Parathyroid adenoma (tissue), 2 donors: ENCODE data around the gene GRID1.

Experiments
- H2AFZ ChIP-seq: fragments of 300-600 bp; sonication (generic); one replicate; pipeline ENCODE4 v1.7.0; 2017; ENCODE audit warnings: antibody characterized with exemption, mild to moderate bottlenecking
- H3K27ac ChIP-seq: fragments of 300-600 bp; sonication (generic); one replicate; pipeline ENCODE4 v1.7.0; 2017
- H3K27me3 ChIP-seq: fragments of 300-600 bp; sonication (generic); one replicate; pipeline ENCODE4 v1.7.0; 2017; ENCODE audit warnings: low read length; ENCODE audit not compliant: control insufficient read depth, insufficient read depth
- H3K36me3 ChIP-seq: fragments of 300-600 bp; sonication (generic); one replicate; pipeline ENCODE4 v1.7.0; 2017; ENCODE audit warnings: low read length; ENCODE audit not compliant: control insufficient read depth, insufficient read depth
- H3K4me1 ChIP-seq: fragments of 300-600 bp; sonication (generic); one replicate; pipeline ENCODE4 v1.7.0; 2017; ENCODE audit warnings: control low read depth
- H3K4me2 ChIP-seq: fragments of 300-600 bp; sonication (generic); one replicate; pipeline ENCODE4 v1.7.0; 2017; ENCODE audit warnings: low read length
- H3K4me3 ChIP-seq: fragments of 300-600 bp; sonication (generic); one replicate; pipeline ENCODE4 v1.7.0; 2017; ENCODE audit warnings: low read depth, low read length
- H3K79me2 ChIP-seq: fragments of 300-600 bp; sonication (generic); one replicate; pipeline ENCODE4 v1.7.0; 2017; ENCODE audit warnings: control low read depth
- H3K9ac ChIP-seq: fragments of 300-600 bp; sonication (generic); one replicate; pipeline ENCODE4 v1.7.0; 2017; ENCODE audit warnings: mild to moderate bottlenecking
- H3K9me3 ChIP-seq: fragments of 300-600 bp; sonication (generic); one replicate; pipeline ENCODE4 v1.7.0; 2017; ENCODE audit warnings: low read length; ENCODE audit not compliant: control insufficient read depth
- TF ChIP-seq, protein P1 (sequence below): fragments of 300-600 bp; sonication (generic); IDR thresholded peaks from one replicate; pipeline ENCODE4 v1.7.0; 2017; ENCODE audit warnings: antibody characterized with exemption, mild to moderate bottlenecking
- donor health status: primary hyperparathyroidism.

Gene GRID1

DNA sequence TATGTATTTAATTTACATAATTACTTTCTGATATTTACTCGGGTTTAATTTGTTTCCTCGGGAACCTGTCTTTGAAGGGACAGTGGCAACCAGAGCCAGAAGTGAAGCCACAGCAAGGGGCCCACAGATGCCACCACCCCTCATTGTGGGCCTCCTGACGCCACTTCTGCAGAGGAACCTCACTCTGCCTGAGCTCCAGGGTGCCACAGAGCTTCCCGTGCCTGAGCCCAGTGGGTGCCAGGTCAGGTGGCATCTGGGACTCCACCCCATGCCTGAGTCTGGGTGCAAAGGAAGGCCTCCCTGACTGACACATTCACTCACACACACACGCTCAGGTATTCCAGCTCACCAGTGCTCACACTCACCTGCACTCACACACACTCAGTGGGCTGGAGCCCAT lies 213.7 kb downstream of the GRID1 start:
- H3K79me2 ChIP-seq: no peaks in the 10 kb centered on the region
- H3K4me1 ChIP-seq: no peaks in the 10 kb centered on the region
- no peaks in the 10 kb centered on the region for H3K9me3 ChIP-seq
- no peaks in the 10 kb centered on the region for H3K36me3 ChIP-seq
- TF ChIP-seq, protein P1, sequence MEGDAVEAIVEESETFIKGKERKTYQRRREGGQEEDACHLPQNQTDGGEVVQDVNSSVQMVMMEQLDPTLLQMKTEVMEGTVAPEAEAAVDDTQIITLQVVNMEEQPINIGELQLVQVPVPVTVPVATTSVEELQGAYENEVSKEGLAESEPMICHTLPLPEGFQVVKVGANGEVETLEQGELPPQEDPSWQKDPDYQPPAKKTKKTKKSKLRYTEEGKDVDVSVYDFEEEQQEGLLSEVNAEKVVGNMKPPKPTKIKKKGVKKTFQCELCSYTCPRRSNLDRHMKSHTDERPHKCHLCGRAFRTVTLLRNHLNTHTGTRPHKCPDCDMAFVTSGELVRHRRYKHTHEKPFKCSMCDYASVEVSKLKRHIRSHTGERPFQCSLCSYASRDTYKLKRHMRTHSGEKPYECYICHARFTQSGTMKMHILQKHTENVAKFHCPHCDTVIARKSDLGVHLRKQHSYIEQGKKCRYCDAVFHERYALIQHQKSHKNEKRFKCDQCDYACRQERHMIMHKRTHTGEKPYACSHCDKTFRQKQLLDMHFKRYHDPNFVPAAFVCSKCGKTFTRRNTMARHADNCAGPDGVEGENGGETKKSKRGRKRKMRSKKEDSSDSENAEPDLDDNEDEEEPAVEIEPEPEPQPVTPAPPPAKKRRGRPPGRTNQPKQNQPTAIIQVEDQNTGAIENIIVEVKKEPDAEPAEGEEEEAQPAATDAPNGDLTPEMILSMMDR: no peak
- no peak overlapping the region for H3K27ac ChIP-seq
- H3K4me2 ChIP-seq: no peak overlapping the region
- H3K4me3 ChIP-seq: no peak overlapping the region
- no peaks in the 10 kb centered on the region for H3K27me3 ChIP-seq
- H3K9ac ChIP-seq: no peak overlapping the region
- no peak overlapping the region for H2AFZ ChIP-seq

DNA sequence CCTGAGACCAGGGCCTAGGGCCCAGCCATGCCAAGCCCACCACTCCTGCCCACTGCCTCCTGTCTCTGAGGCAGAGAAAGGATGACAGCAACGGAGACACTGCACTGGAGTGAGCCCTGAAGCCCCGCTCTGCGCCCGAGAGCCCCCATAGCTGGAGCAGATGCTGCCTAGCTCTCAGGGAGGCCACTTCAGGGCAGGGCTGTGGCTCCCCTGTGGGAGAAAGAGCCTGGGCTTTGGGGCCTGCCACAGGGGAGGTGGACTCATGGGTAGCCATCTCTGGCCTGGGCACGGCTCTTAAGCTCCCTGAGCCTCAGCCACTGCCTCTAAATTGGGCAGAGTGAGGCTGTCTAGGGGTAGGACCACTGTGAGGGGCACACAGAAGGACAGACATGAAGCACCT lies 214.2 kb downstream of the GRID1 start:
- no peak overlapping the region for H2AFZ ChIP-seq
- no peaks in the 10 kb centered on the region for H3K79me2 ChIP-seq
- no peak overlapping the region for H3K9ac ChIP-seq
- no peak overlapping the region for H3K27ac ChIP-seq
- no peaks in the 10 kb centered on the region for H3K27me3 ChIP-seq
- no peak overlapping the region for H3K4me3 ChIP-seq
- no peak overlapping the region for H3K4me2 ChIP-seq
- no peaks in the 10 kb centered on the region for H3K36me3 ChIP-seq
- H3K4me1 ChIP-seq: no peaks in the 10 kb centered on the region
- TF ChIP-seq, protein P1: no peak
- no peaks in the 10 kb centered on the region for H3K9me3 ChIP-seq

GRCh38 chr10:86151613-86152012 lies 215.0 kb downstream of the GRID1 start:
- H3K4me3 ChIP-seq: no peak overlapping the region
- no peak overlapping the region for H3K4me2 ChIP-seq
- no peak overlapping the region for H3K9ac ChIP-seq
- H3K27ac ChIP-seq: no peak overlapping the region
- H3K9me3 ChIP-seq: no peaks in the 10 kb centered on the region
- no peaks in the 10 kb centered on the region for H3K27me3 ChIP-seq
- H3K79me2 ChIP-seq: no peaks in the 10 kb centered on the region
- no peaks in the 10 kb centered on the region for H3K4me1 ChIP-seq
- H3K36me3 ChIP-seq: no peaks in the 10 kb centered on the region
- H2AFZ ChIP-seq: no peak overlapping the region
- TF ChIP-seq, protein P1: no peak

GRCh38 chr10:86149257-86149656 lies 217.3 kb downstream of the GRID1 start:
- no peaks in the 10 kb centered on the region for H3K36me3 ChIP-seq
- H2AFZ ChIP-seq: no peak overlapping the region
- no peak overlapping the region for H3K27ac ChIP-seq
- TF ChIP-seq, protein P1: no peak
- no peak overlapping the region for H3K9ac ChIP-seq
- H3K79me2 ChIP-seq: no peaks in the 10 kb centered on the region
- no peak overlapping the region for H3K4me3 ChIP-seq
- H3K4me2 ChIP-seq: no peak overlapping the region
- H3K4me1 ChIP-seq: no peaks in the 10 kb centered on the region
- no peaks in the 10 kb centered on the region for H3K9me3 ChIP-seq
- H3K27me3 ChIP-seq: no peaks in the 10 kb centered on the region

- H3K9me3 ChIP-seq: no peaks in the 10 kb centered on the region
- no peaks in the 10 kb centered on the region for H3K79me2 ChIP-seq
- H2AFZ ChIP-seq: no peak overlapping the region
- no peak overlapping the region for H3K9ac ChIP-seq
- H3K27ac ChIP-seq: no peak overlapping the region
- no peaks in the 10 kb centered on the region for H3K27me3 ChIP-seq
- TF ChIP-seq, protein P1: no peak
- H3K4me3 ChIP-seq: no peak overlapping the region
- H3K4me1 ChIP-seq: no peaks in the 10 kb centered on the region
- H3K4me2 ChIP-seq: no peak overlapping the region
- H3K36me3 ChIP-seq: no peaks in the 10 kb centered on the region
Measured at GRCh38 chr10:86148117-86148516, 218.5 kb downstream of the GRID1 start.
